GM20000 (cell line): Measurements from ENCODE around the gene PPP4R2.

Experiments used
- DNase-seq: peaks from one replicate; pipeline ENCODE4 v3.0.0; 2012; ENCODE audit warnings: low spot score
- TF ChIP-seq, protein P1 (sequence below): IDR thresholded peaks from 2 replicates; pipeline ENCODE4 v1.5.1; 2012; ENCODE audit warnings: mild to moderate bottlenecking, control low read depth; ENCODE audit errors: extremely low read depth, missing control alignments

The PPP4R2 gene

DNA sequence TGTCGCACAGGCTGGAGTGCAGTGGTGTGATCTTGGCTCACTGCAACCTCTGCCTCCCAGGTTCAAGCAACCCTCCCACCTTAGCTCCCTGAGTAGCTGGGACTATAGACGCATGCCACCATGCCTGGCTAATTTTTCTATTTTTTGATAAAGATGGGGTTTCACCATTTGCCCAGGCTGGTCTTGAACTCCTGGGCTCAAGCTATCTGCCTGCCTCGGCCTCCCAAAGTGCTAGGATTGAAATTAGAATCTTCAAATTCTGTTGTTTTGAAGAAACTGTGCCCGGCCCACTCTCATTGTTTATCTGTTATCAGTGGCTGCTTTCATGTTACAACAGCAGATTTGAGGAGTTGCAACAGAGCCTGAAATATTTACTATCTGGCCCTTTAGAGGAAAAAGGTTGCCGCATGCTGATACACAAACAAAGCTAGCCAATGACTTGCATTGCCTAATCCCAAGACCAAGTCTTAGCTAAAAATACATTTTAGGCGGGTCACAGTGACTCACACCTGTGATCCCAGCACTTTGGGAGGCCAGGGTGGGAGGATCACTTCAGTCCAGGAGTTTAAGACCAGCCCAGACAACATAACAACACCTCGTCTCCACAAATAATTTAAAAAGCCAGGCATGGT, 43.2 kb upstream of the PPP4R2 start:
- DNase-seq, result no peak
- TF ChIP-seq, protein P1, sequence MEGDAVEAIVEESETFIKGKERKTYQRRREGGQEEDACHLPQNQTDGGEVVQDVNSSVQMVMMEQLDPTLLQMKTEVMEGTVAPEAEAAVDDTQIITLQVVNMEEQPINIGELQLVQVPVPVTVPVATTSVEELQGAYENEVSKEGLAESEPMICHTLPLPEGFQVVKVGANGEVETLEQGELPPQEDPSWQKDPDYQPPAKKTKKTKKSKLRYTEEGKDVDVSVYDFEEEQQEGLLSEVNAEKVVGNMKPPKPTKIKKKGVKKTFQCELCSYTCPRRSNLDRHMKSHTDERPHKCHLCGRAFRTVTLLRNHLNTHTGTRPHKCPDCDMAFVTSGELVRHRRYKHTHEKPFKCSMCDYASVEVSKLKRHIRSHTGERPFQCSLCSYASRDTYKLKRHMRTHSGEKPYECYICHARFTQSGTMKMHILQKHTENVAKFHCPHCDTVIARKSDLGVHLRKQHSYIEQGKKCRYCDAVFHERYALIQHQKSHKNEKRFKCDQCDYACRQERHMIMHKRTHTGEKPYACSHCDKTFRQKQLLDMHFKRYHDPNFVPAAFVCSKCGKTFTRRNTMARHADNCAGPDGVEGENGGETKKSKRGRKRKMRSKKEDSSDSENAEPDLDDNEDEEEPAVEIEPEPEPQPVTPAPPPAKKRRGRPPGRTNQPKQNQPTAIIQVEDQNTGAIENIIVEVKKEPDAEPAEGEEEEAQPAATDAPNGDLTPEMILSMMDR, result no peak

DNA sequence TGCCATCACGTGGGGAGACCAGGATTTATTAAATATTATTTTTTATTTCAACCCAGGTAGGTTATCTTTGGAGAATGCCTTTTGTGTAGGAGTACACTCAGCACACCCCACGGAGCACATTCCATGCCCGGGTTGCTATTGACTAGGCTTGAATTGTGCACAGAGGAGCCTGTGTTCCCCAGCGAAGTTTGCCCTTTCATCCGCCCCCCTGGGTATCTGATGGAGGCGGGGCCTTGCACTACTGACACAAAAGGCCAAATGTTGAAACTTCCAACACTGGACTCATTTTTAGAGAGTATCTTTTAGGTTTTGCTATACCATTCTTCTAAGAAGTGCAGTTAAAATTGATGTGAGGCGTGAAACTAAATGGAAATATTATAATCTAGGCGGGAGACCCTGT, 39.3 kb upstream of the PPP4R2 start:
- TF ChIP-seq, protein P1, result no peak
- no peak for DNase-seq

DNA sequence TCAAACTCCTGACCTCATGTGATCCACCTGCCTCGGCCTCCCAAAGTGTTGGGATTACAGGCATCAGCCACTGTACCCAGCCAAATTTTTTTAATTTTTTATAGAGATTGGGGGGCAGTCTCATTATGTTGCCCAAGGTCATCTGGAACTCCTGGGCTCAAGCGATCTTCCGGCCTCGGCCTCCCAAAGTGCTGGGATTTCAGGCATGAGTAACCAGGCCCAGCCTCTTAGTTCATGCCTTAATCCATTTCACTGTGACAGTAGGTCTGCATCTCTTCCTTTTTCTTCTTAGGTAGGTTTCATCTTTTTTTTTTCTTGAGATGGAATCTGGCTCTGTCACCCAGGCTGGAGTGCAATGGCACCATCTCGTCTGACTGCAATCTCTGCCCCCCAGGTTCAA, 37.3 kb upstream of the PPP4R2 start:
- TF ChIP-seq, protein P1, result no peak
- no peak for DNase-seq

DNA sequence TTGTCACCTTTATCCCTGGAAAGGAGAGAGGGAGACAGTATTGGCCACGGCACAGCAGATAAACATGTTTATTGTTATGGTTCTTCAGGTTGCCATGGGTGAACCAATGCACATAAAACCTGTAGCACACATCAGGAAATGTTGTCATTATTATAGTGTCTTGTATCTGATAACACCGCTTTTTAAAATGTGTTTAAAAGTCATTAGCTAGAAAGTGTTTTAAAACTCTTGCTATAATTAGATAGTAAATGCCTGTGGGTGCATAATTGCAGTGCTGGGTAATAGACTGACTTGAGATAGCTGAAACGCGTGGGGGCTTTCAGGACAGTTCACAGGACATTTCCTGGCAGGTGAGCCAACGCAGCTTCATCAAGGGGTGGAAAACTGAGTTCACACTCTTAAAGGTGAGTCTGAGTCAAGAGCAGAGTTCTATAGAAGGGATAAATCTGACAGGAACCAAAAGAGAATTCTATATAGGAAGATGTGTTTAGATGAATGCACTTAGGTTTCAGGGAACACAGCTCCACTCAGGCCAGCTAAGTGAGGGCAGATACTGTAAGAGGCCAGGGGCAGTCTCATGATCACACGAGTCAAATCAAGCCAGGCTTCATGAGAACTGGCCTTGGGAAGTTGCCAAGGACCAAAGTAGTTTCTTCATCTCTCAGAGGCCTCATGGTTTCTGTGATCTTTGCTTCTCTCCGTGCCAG, 35.6 kb upstream of the PPP4R2 start:
- DNase-seq, result no peak
- TF ChIP-seq, protein P1, result no peak

DNA sequence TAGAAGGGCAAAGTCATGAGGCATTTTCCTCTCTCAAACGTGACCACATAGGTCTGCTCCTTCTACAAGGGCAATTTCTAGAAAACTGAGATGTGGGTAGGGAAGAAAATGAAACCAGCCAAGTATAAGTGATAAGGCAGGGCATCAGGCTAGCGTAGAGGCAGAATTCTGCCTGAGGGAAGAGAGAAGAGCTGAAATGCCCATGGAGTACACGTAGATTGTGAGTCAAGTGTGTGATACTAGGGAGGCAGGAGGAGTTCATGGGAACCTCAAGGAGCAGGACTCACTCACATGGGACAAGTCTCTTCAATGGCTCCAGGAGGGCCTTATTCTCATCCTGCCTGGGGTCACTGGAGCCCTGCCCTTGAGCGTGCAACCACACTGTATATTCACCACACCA, 34.9 kb upstream of the PPP4R2 start:
- no peak for DNase-seq

DNA sequence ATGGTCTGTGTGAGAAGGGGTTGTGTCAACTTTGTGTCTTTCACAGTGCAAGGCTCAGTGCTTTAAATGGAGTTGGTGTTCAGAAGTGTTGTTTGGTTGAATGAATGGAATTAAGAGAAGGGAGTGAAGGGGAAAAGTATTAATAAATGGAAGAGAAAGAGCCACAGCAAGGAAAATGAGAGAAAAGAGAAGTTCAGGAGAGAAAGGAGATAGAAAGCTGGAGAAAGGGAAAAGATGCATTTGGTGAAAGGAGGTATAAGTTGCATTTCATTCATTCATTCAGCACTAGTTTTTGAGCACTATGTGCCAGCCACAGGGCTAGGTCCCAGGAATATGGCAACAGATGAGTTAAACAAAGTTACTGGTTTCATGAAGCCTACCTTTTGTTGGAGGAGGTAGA, 34.3 kb upstream of the PPP4R2 start:
- no peak for DNase-seq
- TF ChIP-seq, protein P1, result no peak

More for the DNA sequence above, 34.9 kb upstream of the PPP4R2 start:
- TF ChIP-seq, protein P1, result no peak

DNA sequence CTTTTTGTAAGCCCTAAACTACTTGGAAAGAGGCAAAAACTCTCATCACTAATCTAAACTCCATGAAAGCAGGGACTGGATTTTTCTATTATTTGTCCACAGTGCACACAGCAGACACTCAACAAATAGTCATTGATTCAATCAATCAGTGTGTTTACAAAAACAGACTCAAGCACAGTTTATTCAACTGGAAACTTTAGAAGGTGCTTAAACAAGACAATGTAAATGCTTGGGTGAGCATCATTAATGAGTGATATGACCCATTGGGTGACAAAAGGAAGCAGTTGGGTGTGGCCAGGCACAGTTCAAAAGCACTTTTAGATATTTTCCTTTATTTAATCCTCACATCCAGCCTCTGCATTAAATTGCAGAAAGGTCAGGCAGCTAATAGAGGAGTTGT, 32.0 kb upstream of the PPP4R2 start:
- no peak for DNase-seq
- TF ChIP-seq, protein P1, result no peak
